Measurements from ENCODE around the gene TRIM72.
A peak's percentile ranks its signal among the peaks of the same experiment; 100 is the strongest.

TRIM72 gene

GRCh38 chr16:31181102-31181830 is 32.7 kb upstream of the TRIM72 start:
- no peak overlapping the region for H2BK5ac ChIP-seq (ENCODE audit: low read depth, low read length, poor library complexity, severe bottlenecking)
- peak; percentile 46 for DNase-seq
- no peak overlapping the region for H4K8ac ChIP-seq (ENCODE audit: low read length)
- peak overlapping the region in 1 of 2 experiments; percentile 63 for H3K4ac ChIP-seq (ENCODE audit: low read depth in 1 of 2, low read length in 2 of 2)
- H3K27me3 ChIP-seq (ENCODE audit: control insufficient read depth in 1 of 2, insufficient read depth in 1 of 2, low read length in 2 of 2), result no peaks in the 10 kb centered on the region
- no peak overlapping the region for H2BK120ac ChIP-seq (ENCODE audit: low read depth, low read length)
- no peak overlapping the region for H2BK15ac ChIP-seq (ENCODE audit: low read depth, poor library complexity, severe bottlenecking)
- H3K9me3 ChIP-seq (ENCODE audit: control insufficient read depth, low read length), result no peaks in the 10 kb centered on the region
- H4K91ac ChIP-seq (ENCODE audit: low read length), result no peak overlapping the region
- peaks cover 29 to 38% of the 10 kb centered on the region in 2 experiments for H3K36me3 ChIP-seq (ENCODE audit: control insufficient read depth in 1 of 2, insufficient read depth in 2 of 2, low read depth in 1 of 2, low read length in 2 of 2)
- peak overlapping the region; percentile 95 for H3K9ac ChIP-seq (ENCODE audit: low read length)
- peak overlapping the region; percentile 97 for H3K4me2 ChIP-seq (ENCODE audit: low read length, poor library complexity, severe bottlenecking)
- no peak overlapping the region for H2AK5ac ChIP-seq (ENCODE audit: low read length, severe bottlenecking)
- H3K79me1 ChIP-seq (replicated peaks; ENCODE audit: low read length, poor library complexity, severe bottlenecking), result peaks cover 9% of the 10 kb centered on the region
- peak overlapping the region in 1 of 2 experiments; percentile 20 for H3K14ac ChIP-seq (ENCODE audit: low read length in 2 of 2)
- 8% methylated on average over 28 of the region's 31 CpGs for WGBS
- peak overlapping the region in 1 of 2 experiments; percentile 52 for H3K23ac ChIP-seq (ENCODE audit: low read length in 2 of 2)
- H2BK12ac ChIP-seq (ENCODE audit: low read length in 2 of 2), result no peak overlapping the region
- H3K4me1 ChIP-seq (ENCODE audit: control insufficient read depth, insufficient read depth, low read depth, low read length), result peaks cover 16% of the 10 kb centered on the region
- H2AFZ ChIP-seq (ENCODE audit: low read depth, low read length), result no peak overlapping the region
- H3K4me3 ChIP-seq (ENCODE audit: insufficient read depth in 1 of 2, low read depth in 1 of 2, low read length in 2 of 2), result peak overlapping the region; percentile 90 to 94
- peak overlapping the region in 1 of 2 experiments; percentile 14 for H3K18ac ChIP-seq (ENCODE audit: low read depth in 1 of 2, low read length in 2 of 2)
- H3K27ac ChIP-seq (ENCODE audit: low read length, poor library complexity, severe bottlenecking), result peak overlapping the region; percentile 66

- Histone ChIP-seq H2BK15ac (ENCODE audit: low read depth, poor library complexity, severe bottlenecking) (no peak overlapping the region), H2BK12ac (ENCODE audit: low read length in 2 of 2) (no peak overlapping the region), H3K9me3 (ENCODE audit: control insufficient read depth, low read length) (no peaks in the 10 kb centered on the region), H3K4me1 (ENCODE audit: control insufficient read depth, insufficient read depth, low read depth, low read length) (peaks cover 16% of the 10 kb centered on the region), H3K14ac (ENCODE audit: low read length in 2 of 2) (no peak overlapping the region), H2BK120ac (ENCODE audit: low read depth, low read length) (no peak overlapping the region), H3K23ac (ENCODE audit: low read length in 2 of 2) (no peak overlapping the region), H4K91ac (ENCODE audit: low read length) (no peak overlapping the region), H3K27me3 (ENCODE audit: control insufficient read depth in 1 of 2, insufficient read depth in 1 of 2, low read length in 2 of 2) (no peaks in the 10 kb centered on the region), H2AK5ac (ENCODE audit: low read length, severe bottlenecking) (no peak overlapping the region), H3K36me3 (ENCODE audit: control insufficient read depth in 1 of 2, insufficient read depth in 2 of 2, low read depth in 1 of 2, low read length in 2 of 2) (peaks cover 34 to 50% of the 10 kb centered on the region in 2 experiments), H3K9ac (ENCODE audit: low read length) (peak overlapping the region; percentile 95), H3K4me3 (ENCODE audit: insufficient read depth in 1 of 2, low read depth in 1 of 2, low read length in 2 of 2) (peak overlapping the region in 1 of 2 experiments; percentile 94), H2BK5ac (ENCODE audit: low read depth, low read length, poor library complexity, severe bottlenecking) (no peak overlapping the region), H3K18ac (ENCODE audit: low read depth in 1 of 2, low read length in 2 of 2) (no peak overlapping the region), H3K79me1 (replicated peaks; ENCODE audit: low read length, poor library complexity, severe bottlenecking) (peaks cover 9% of the 10 kb centered on the region), H3K27ac (ENCODE audit: low read length, poor library complexity, severe bottlenecking) (no peak overlapping the region), H3K4ac (ENCODE audit: low read depth in 1 of 2, low read length in 2 of 2) (no peak overlapping the region), H2AFZ (ENCODE audit: low read depth, low read length) (no peak overlapping the region), H4K8ac (ENCODE audit: low read length) (no peak overlapping the region), H3K4me2 (ENCODE audit: low read length, poor library complexity, severe bottlenecking) (peak overlapping the region; percentile 97)
- DNase-seq, result no peak
- WGBS, result 63% methylated on average over 7 of the region's 7 CpGs
Observed at GRCh38 chr16:31182391-31182790, 31.5 kb upstream of the TRIM72 start.

- no peak overlapping the region for H3K4ac ChIP-seq (ENCODE audit: low read depth in 1 of 2, low read length in 2 of 2)
- no peak overlapping the region for H3K23ac ChIP-seq (ENCODE audit: low read length in 2 of 2)
- no peaks in the 10 kb centered on the region for H3K27me3 ChIP-seq (ENCODE audit: control insufficient read depth in 1 of 2, insufficient read depth in 1 of 2, low read length in 2 of 2)
- H3K9me3 ChIP-seq (ENCODE audit: control insufficient read depth, low read length), result no peaks in the 10 kb centered on the region
- H3K4me1 ChIP-seq (ENCODE audit: control insufficient read depth, insufficient read depth, low read depth, low read length), result peaks cover 16% of the 10 kb centered on the region
- peak overlapping the region; percentile 95 for H3K9ac ChIP-seq (ENCODE audit: low read length)
- peak overlapping the region; percentile 4 for H3K4me2 ChIP-seq (ENCODE audit: low read length, poor library complexity, severe bottlenecking)
- H2BK5ac ChIP-seq (ENCODE audit: low read depth, low read length, poor library complexity, severe bottlenecking), result no peak overlapping the region
- no peak overlapping the region for H3K14ac ChIP-seq (ENCODE audit: low read length in 2 of 2)
- peaks cover 9% of the 10 kb centered on the region for H3K79me1 ChIP-seq (replicated peaks; ENCODE audit: low read length, poor library complexity, severe bottlenecking)
- no peak overlapping the region for H2BK120ac ChIP-seq (ENCODE audit: low read depth, low read length)
- H3K36me3 ChIP-seq (ENCODE audit: control insufficient read depth in 1 of 2, insufficient read depth in 2 of 2, low read depth in 1 of 2, low read length in 2 of 2), result peaks cover 43 to 63% of the 10 kb centered on the region in 2 experiments
- no peak overlapping the region for H4K91ac ChIP-seq (ENCODE audit: low read length)
- H4K8ac ChIP-seq (ENCODE audit: low read length), result no peak overlapping the region
- no peak overlapping the region for H2AK5ac ChIP-seq (ENCODE audit: low read length, severe bottlenecking)
- H2AFZ ChIP-seq (ENCODE audit: low read depth, low read length), result no peak overlapping the region
- H2BK12ac ChIP-seq (ENCODE audit: low read length in 2 of 2), result no peak overlapping the region
- no peak overlapping the region for H3K18ac ChIP-seq (ENCODE audit: low read depth in 1 of 2, low read length in 2 of 2)
- peak; percentile 48 for DNase-seq
- H3K27ac ChIP-seq (ENCODE audit: low read length, poor library complexity, severe bottlenecking), result no peak overlapping the region
- H3K4me3 ChIP-seq (ENCODE audit: insufficient read depth in 1 of 2, low read depth in 1 of 2, low read length in 2 of 2), result peak overlapping the region; percentile 18 to 94
- WGBS, result 95% methylated on average over 10 of the region's 10 CpGs
- no peak overlapping the region for H2BK15ac ChIP-seq (ENCODE audit: low read depth, poor library complexity, severe bottlenecking)
Observed at GRCh38 chr16:31183432-31184428, 30.2 kb upstream of the TRIM72 start.

- Histone ChIP-seq H3K4me3 (ENCODE audit: insufficient read depth in 1 of 2, low read depth in 1 of 2, low read length in 2 of 2) (no peak overlapping the region), H3K14ac (ENCODE audit: low read length in 2 of 2) (peak overlapping the region in 1 of 2 experiments; percentile 59), H3K9me3 (ENCODE audit: control insufficient read depth, low read length) (no peaks in the 10 kb centered on the region), H3K23ac (ENCODE audit: low read length in 2 of 2) (no peak overlapping the region), H3K18ac (ENCODE audit: low read depth in 1 of 2, low read length in 2 of 2) (no peak overlapping the region), H4K8ac (ENCODE audit: low read length) (no peak overlapping the region), H3K27me3 (ENCODE audit: control insufficient read depth in 1 of 2, insufficient read depth in 1 of 2, low read length in 2 of 2) (no peaks in the 10 kb centered on the region), H3K4me2 (ENCODE audit: low read length, poor library complexity, severe bottlenecking) (no peak overlapping the region), H2AFZ (ENCODE audit: low read depth, low read length) (no peak overlapping the region), H3K27ac (ENCODE audit: low read length, poor library complexity, severe bottlenecking) (no peak overlapping the region), H3K4me1 (ENCODE audit: control insufficient read depth, insufficient read depth, low read depth, low read length) (peaks cover 16% of the 10 kb centered on the region), H2BK15ac (ENCODE audit: low read depth, poor library complexity, severe bottlenecking) (no peak overlapping the region), H2BK120ac (ENCODE audit: low read depth, low read length) (no peak overlapping the region), H2BK12ac (ENCODE audit: low read length in 2 of 2) (no peak overlapping the region), H3K9ac (ENCODE audit: low read length) (peak overlapping the region; percentile 30), H3K4ac (ENCODE audit: low read depth in 1 of 2, low read length in 2 of 2) (no peak overlapping the region), H2AK5ac (ENCODE audit: low read length, severe bottlenecking) (no peak overlapping the region), H2BK5ac (ENCODE audit: low read depth, low read length, poor library complexity, severe bottlenecking) (no peak overlapping the region), H3K79me1 (replicated peaks; ENCODE audit: low read length, poor library complexity, severe bottlenecking) (peaks cover 5% of the 10 kb centered on the region), H4K91ac (ENCODE audit: low read length) (no peak overlapping the region), H3K36me3 (ENCODE audit: control insufficient read depth in 1 of 2, insufficient read depth in 2 of 2, low read depth in 1 of 2, low read length in 2 of 2) (peaks cover 48 to 74% of the 10 kb centered on the region in 2 experiments)
- WGBS, result 98% methylated on average over 14 of the region's 14 CpGs
- DNase-seq, result no peak
Observed at GRCh38 chr16:31184888-31185287, 29.0 kb upstream of the TRIM72 start.

Data from mesenchymal stem cell (in vitro differentiated cells and primary cell).